ENCODE measurements around the gene CAMSAP1. TPM values are rescaled to one million over a fixed set of nuclear protein-coding genes. Genes with fewer than 3 reads are reported as not detected.

Gene CAMSAP1
- total and polyA plus RNA-seq, 2 donors (not counting 1 experiment from before 2014, with no cell fraction given), result 6.6 to 31.0 TPM

DNA sequence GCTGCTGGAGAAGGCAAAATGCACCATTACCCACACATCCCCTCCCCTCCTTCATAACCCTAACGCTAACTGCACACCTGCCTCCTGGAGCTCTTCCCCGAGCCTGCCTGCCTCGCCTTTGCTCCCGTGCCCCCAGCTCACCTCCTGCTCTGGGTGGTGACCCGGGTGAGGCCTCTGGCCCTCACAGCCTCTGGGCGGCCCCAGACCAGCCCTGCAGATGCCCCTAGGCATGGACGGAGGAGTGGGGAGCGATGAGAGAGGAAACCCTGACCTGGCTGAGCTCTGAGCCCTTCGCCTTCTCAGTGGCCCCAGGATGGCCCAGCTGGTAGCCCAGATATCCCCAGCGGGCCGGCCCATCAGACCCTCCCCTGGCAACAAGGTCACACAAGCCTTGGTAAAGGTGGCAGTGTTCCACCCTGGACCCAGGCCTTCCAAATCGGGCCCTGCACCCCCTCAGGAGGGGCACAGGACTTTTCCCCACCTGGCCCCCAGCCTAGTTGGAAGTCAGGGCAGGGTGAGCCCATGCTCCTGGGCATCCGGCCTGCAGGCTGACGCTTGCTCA lies 14.5 kb upstream of the CAMSAP1 start:
- CTCF ChIA-PET, result no interaction called here
- 96% methylated on average over 12 of the region's 14 CpGs for WGBS (ENCODE audit: insufficient coverage)

DNA sequence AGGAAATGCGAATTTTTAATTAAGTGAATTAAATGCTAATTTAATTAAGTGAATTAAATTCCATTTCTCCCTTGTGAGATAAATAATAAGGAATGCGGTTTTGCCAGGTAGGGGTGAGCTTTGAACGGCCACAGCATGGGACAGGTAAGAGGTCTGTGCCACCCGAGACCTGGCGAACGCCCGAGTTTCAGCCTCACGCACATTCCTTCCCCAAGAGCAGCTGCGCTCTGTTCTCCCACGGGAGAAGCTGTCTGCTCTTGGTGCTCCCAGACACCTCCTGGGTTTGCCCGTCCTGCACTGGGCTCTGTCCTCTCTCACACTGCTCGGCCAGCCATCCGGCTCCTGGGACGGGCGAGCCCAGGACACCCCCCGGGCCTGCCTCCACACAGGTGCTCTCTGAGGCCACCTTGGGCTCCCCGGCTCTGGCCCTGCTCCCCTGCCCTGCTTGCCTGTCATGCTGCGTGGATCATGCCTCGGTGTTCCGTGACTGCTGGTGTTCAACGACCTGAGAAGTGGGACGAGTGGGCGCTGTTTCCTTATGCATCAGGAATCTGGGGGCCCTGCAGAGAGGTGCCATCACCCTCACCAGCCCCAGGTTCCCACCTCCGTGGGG lies 13.7 kb upstream of the CAMSAP1 start:
- Histone ChIP-seq H3K4me1 (ENCODE audit: control insufficient read depth in 2 of 2, insufficient read depth in 2 of 2, low read length in 2 of 2) (peaks cover 5 to 9% of the 10 kb centered on the region in 2 donors), H3K27ac (ENCODE audit: low read length in 2 of 2) (no peak overlapping the region), H4K20me1 (ENCODE audit: control insufficient read depth, insufficient read depth, low read length, poor library complexity, severe bottlenecking) (no peaks in the 10 kb centered on the region), H3K9me3 (ENCODE audit: control extremely low read depth in 1 of 3, control insufficient read depth in 2 of 3, insufficient read depth in 1 of 3, low read length in 2 of 3) (peaks cover 0 to 38% (median 18%) of the 10 kb centered on the region in 3 donors), H3K79me2 (ENCODE audit: control insufficient read depth, insufficient read depth, low read length) (no peaks in the 10 kb centered on the region), H3K36me3 (replicated peaks in 1 of 2; ENCODE audit: control extremely low read depth in 1 of 2, control insufficient read depth in 1 of 2, extremely low read depth in 1 of 2, insufficient read depth in 2 of 2, low read length in 1 of 2) (no peaks in the 10 kb centered on the region), H3K4me3 (ENCODE audit: control extremely low read depth in 1 of 5, extremely low read depth in 1 of 5, insufficient read depth in 1 of 5, low read depth in 2 of 5, low read length in 4 of 5) (no peak overlapping the region), H3K4me2 (replicated peaks; ENCODE audit: low read depth, low read length, poor library complexity, severe bottlenecking) (no peak overlapping the region), H3K27me3 (replicated peaks in 1 of 4; ENCODE audit: control extremely low read depth in 1 of 4, control insufficient read depth in 3 of 4, insufficient read depth in 4 of 4, low read length in 3 of 4) (no peaks in the 10 kb centered on the region), H2AFZ (ENCODE audit: insufficient read depth, low read depth, low read length, poor library complexity, severe bottlenecking) (no peak overlapping the region), H3K9ac (ENCODE audit: low read length) (no peak overlapping the region)
- DNase-seq, result no peak
- intact Hi-C loops (cut with micrococcal nuclease), result no loop called here
- Mint-ChIP-seq H3K27me3 (no peaks in the 10 kb centered on the region), H3K4me1 (peaks cover 12% of the 10 kb centered on the region), H3K27ac (no peak overlapping the region), H3K9me3 (ENCODE audit: insufficient read depth) (peaks cover 11% of the 10 kb centered on the region), H3K4me3 (no peak overlapping the region)
- POLR2A ChIA-PET, result no interaction called here
- no peak for ATAC-seq (ENCODE audit: low read depth)
- TF ChIP-seq, protein P1, sequence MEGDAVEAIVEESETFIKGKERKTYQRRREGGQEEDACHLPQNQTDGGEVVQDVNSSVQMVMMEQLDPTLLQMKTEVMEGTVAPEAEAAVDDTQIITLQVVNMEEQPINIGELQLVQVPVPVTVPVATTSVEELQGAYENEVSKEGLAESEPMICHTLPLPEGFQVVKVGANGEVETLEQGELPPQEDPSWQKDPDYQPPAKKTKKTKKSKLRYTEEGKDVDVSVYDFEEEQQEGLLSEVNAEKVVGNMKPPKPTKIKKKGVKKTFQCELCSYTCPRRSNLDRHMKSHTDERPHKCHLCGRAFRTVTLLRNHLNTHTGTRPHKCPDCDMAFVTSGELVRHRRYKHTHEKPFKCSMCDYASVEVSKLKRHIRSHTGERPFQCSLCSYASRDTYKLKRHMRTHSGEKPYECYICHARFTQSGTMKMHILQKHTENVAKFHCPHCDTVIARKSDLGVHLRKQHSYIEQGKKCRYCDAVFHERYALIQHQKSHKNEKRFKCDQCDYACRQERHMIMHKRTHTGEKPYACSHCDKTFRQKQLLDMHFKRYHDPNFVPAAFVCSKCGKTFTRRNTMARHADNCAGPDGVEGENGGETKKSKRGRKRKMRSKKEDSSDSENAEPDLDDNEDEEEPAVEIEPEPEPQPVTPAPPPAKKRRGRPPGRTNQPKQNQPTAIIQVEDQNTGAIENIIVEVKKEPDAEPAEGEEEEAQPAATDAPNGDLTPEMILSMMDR (IDR thresholded peaks at IDR 0.05), result no peak
- no peak for TF ChIP-seq EZH2 (IDR thresholded peaks at IDR 0.05; ENCODE audit: borderline replicate concordance, insufficient read depth, low read depth, low read length, poor library complexity, severe bottlenecking)
- WGBS (ENCODE audit: insufficient coverage), result 82% methylated on average over 17 of the region's 24 CpGs
- CTCF ChIA-PET, result no interaction called here

More for the DNA sequence above, 14.5 kb upstream of the CAMSAP1 start:
- Histone ChIP-seq H3K4me2 (replicated peaks; ENCODE audit: low read depth, low read length, poor library complexity, severe bottlenecking) (no peak overlapping the region), H3K9me3 (ENCODE audit: control extremely low read depth in 1 of 3, control insufficient read depth in 2 of 3, insufficient read depth in 1 of 3, low read length in 2 of 3) (peaks cover 0 to 33% (median 12%) of the 10 kb centered on the region in 3 donors), H3K4me3 (ENCODE audit: control extremely low read depth in 1 of 5, extremely low read depth in 1 of 5, insufficient read depth in 1 of 5, low read depth in 2 of 5, low read length in 4 of 5) (no peak overlapping the region), H4K20me1 (ENCODE audit: control insufficient read depth, insufficient read depth, low read length, poor library complexity, severe bottlenecking) (no peaks in the 10 kb centered on the region), H3K9ac (ENCODE audit: low read length) (no peak overlapping the region), H3K36me3 (replicated peaks in 1 of 2; ENCODE audit: control extremely low read depth in 1 of 2, control insufficient read depth in 1 of 2, extremely low read depth in 1 of 2, insufficient read depth in 2 of 2, low read length in 1 of 2) (no peaks in the 10 kb centered on the region), H3K4me1 (ENCODE audit: control insufficient read depth in 2 of 2, insufficient read depth in 2 of 2, low read length in 2 of 2) (peaks cover 5 to 6% of the 10 kb centered on the region in 2 donors), H3K79me2 (ENCODE audit: control insufficient read depth, insufficient read depth, low read length) (no peaks in the 10 kb centered on the region), H2AFZ (ENCODE audit: insufficient read depth, low read depth, low read length, poor library complexity, severe bottlenecking) (no peak overlapping the region), H3K27me3 (replicated peaks in 1 of 4; ENCODE audit: control extremely low read depth in 1 of 4, control insufficient read depth in 3 of 4, insufficient read depth in 4 of 4, low read length in 3 of 4) (no peaks in the 10 kb centered on the region), H3K27ac (ENCODE audit: low read length in 2 of 2) (no peak overlapping the region)
- Mint-ChIP-seq H3K9me3 (ENCODE audit: insufficient read depth) (peaks cover 7% of the 10 kb centered on the region), H3K27ac (no peak overlapping the region), H3K27me3 (no peaks in the 10 kb centered on the region), H3K4me1 (peaks cover 5% of the 10 kb centered on the region), H3K4me3 (no peak overlapping the region)
- TF ChIP-seq, protein P1 (IDR thresholded peaks at IDR 0.05), result no peak
- TF ChIP-seq EZH2 (IDR thresholded peaks at IDR 0.05; ENCODE audit: borderline replicate concordance, insufficient read depth, low read depth, low read length, poor library complexity, severe bottlenecking), result no peak
- DNase-seq (no peak), ATAC-seq (ENCODE audit: low read depth) (no peak)
- intact Hi-C loops (cut with micrococcal nuclease), result no loop called here
- POLR2A ChIA-PET, result interaction anchor here (0.6 kb wide), 1 partner anchor 45 kb away, joined by 3 read pairs; no protein-coding TSS in a partner anchor
